Mucosa of descending colon (tissue), 3 donors: ENCODE results near the gene MCCC2. TPM values are rescaled to one million over a fixed set of nuclear protein-coding genes. Genes with fewer than 3 reads are reported as not detected.
"Not testable (repeated sequence)": the region's sequence is repeated elsewhere in the genome, so short reads cannot be mapped to it uniquely, and the experiment has no call there.

Source experiments
- ATAC-seq: fragments of 200-7000 bp; cut with Tn5 transposase; one replicate; pipeline ENCODE4 v1.9.1; 2020; ENCODE audit warnings: mild to moderate bottlenecking, moderate library complexity
- DNase-seq, 3 donors: peaks; one replicate each; pipeline ENCODE4 v3.0.0-alpha.2; 2020
- H3K36me3 ChIP-seq: fragments of 200-600 bp; one replicate; pipeline ENCODE4 v1.8.0; 2021; ENCODE audit warnings: low read depth, mild to moderate bottlenecking
- H3K4me1 ChIP-seq: fragments of 200-600 bp; one replicate; pipeline ENCODE4 v1.8.0; 2021; ENCODE audit warnings: low read depth, mild to moderate bottlenecking
- H3K4me3 ChIP-seq: fragments of 200-600 bp; one replicate; pipeline ENCODE4 v1.8.0; 2021; ENCODE audit warnings: mild to moderate bottlenecking
- H3K9me3 ChIP-seq: fragments of 200-600 bp; one replicate; pipeline ENCODE4 v1.8.0; 2021; ENCODE audit warnings: mild to moderate bottlenecking
- CTCF ChIP-seq: fragments of 200-600 bp; IDR thresholded peaks from one replicate; pipeline ENCODE4 v1.8.0; 2022; ENCODE audit warnings: antibody characterized with exemption, mild to moderate bottlenecking
- intact Hi-C, 2 donors: fragments of 100-400 bp; cut with DNase I in 1 of 2; cut with micrococcal nuclease in 1 of 2; formaldehyde crosslinking; loops; one replicate each; pipeline versions ENCODE4 v1.11.0 to v1.11.1; 2022; cut with DNase I, micrococcal nuclease
- total RNA-seq, 3 donors: library from RNA; stranded (reverse); fragmentation: NEBNext Ultra II Directional in 2 of 3; extraction: Animal tissue kit (Norgen Biotek cat#: 25700) in 2 of 3; gene quantifications; one replicate each; pipeline versions ENCODE4 v1.2.1 to v1.2.4, GENCODE V29; 2021 to 2023
- donor health status: DM: no; HTN: no; CAD: no; lungs with moderate emphysema.
- donor health status: DM: no; HTN: no; CAD: no.
- donor health status: DM: no; HTN: yes; CAD: no.

MCCC2 gene
- total RNA-seq, 3 donors from 2014 or later = 32.3 to 63.8 (median 54.0) TPM

DNA sequence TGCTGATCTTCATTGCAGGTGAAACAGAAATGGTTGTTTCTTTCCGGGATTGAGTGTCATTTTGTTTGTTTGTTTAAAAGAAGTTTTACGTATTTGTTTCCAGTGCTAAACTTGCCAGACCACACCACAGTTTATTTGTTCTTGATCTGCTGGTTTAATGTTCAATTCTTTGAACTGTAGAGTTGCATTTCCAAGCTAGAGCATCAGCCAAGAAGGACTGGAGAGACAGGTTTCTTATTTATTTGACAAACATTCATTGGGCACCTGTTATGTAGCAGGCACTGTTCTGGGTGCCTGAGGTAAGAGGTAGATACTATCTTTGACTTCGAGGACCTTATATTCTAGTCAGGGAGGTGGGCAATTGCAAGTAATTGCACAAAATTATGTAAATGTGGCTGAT, 45.0 kb downstream of the MCCC2 start:
- ATAC-seq (no peak), DNase-seq (no peak)

GRCh38 chr5:71633255-71634155, 46.4 kb downstream of the MCCC2 start:
- Histone ChIP-seq H3K9me3 (no peaks in the 10 kb centered on the region), H3K4me3 (no peak overlapping the region), H3K36me3 (no peaks in the 10 kb centered on the region), H3K4me1 (no peaks in the 10 kb centered on the region)
- no peak for TF ChIP-seq CTCF
- DNase-seq (no peak), ATAC-seq (no peak)
- intact Hi-C loops = no loop called here

More for the DNA sequence above, 45.0 kb downstream of the MCCC2 start:
- no peaks in the 10 kb centered on the region for H3K36me3 ChIP-seq
- no peak overlapping the region for H3K4me3 ChIP-seq
- intact Hi-C loops = no loop called here
- H3K4me1 ChIP-seq = no peaks in the 10 kb centered on the region
- H3K9me3 ChIP-seq = no peaks in the 10 kb centered on the region
- no peak for TF ChIP-seq CTCF

GRCh38 chr5:71637133-71637532, 50.0 kb downstream of the MCCC2 start:
- TF ChIP-seq CTCF = no peak
- no peak for DNase-seq
- peak; percentile 85 for ATAC-seq
- Histone ChIP-seq H3K4me1 (no peaks in the 10 kb centered on the region), H3K36me3 (no peaks in the 10 kb centered on the region), H3K9me3 (no peaks in the 10 kb centered on the region), H3K4me3 (no peak overlapping the region)
- intact Hi-C loops = no loop called here

GRCh38 chr5:71640408-71640807, 53.3 kb downstream of the MCCC2 start:
- intact Hi-C loops = no loop called here
- H3K9me3 ChIP-seq = no peaks in the 10 kb centered on the region
- DNase-seq (no peak), ATAC-seq (no peak)
- H3K4me3 ChIP-seq = no peak overlapping the region
- H3K4me1 ChIP-seq = no peaks in the 10 kb centered on the region
- no peak for TF ChIP-seq CTCF
- H3K36me3 ChIP-seq = no peaks in the 10 kb centered on the region

DNA sequence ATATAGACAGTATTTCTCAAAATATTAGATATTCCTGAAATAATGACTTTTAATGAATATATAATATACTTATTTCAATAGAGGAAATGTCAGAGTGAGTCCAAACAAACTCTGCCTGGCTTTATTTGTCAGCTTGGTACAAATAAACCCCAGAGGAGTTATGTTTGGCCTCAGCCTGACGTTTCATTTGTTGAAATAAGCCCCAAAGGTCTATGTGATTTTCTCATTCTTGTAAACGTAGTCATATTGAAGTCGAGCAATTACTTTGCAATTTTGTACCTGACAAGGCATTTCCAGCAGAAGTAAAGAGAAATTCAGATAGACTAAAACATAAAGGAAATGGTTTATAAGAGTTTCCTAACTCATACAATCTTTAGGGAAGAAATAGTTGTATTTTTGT, 57.9 kb downstream of the MCCC2 start:
- H3K4me3 ChIP-seq = no peak overlapping the region
- DNase-seq (no peak), ATAC-seq (no peak)
- TF ChIP-seq CTCF = no peak
- H3K9me3 ChIP-seq = no peaks in the 10 kb centered on the region
- no peaks in the 10 kb centered on the region for H3K4me1 ChIP-seq
- no peaks in the 10 kb centered on the region for H3K36me3 ChIP-seq
- intact Hi-C loops = no loop called here

GRCh38 chr5:71650940-71651339, 63.8 kb downstream of the MCCC2 start:
- ATAC-seq, H3K4me1 ChIP-seq, H3K9me3 ChIP-seq, intact Hi-C loops, H3K4me3 ChIP-seq, H3K36me3 ChIP-seq, DNase-seq: not testable (repeated sequence)
